ENCODE results near the gene AP1G1. TPM values are rescaled to one million over a fixed set of nuclear protein-coding genes. Genes with fewer than 3 reads are reported as not detected.

AP1G1 gene
- total RNA-seq, 6 experiments from 2014 or later, result 47.8 to 54.1 (median 52.5) TPM

DNA sequence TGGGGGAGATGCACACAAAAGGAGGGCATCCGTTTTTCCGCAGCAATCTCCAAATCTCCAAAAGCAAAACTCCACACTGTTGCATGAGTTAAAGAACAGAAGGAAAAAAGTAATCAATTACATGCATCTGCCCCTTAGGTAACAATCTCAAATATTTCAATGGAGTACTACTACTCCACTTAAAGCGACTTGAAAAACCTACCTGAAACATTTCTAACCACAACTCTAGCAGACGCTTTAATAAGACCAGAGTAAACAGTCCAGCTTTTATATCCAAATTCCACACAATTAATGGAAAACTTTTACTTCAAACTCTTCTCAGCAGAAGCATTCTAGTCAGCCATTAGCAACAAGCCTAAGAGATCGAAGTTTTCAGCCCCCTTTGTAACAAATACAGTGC, 29.9 kb downstream of the AP1G1 start:
- intact Hi-C loops (cut with DNase I), result no loop called here
- ATAC-seq, result no peak
- H3K27ac ChIP-seq, result no peak overlapping the region
- no peaks in the 10 kb centered on the region for H3K27me3 ChIP-seq
- H3K36me3 ChIP-seq, result peaks cover 0 to 9% (median 2%) of the 10 kb centered on the region in 4 donors
- H3K4me3 ChIP-seq, result no peak overlapping the region
- TF ChIP-seq CTCF (IDR thresholded peaks at IDR 0.05) (no peak), POLR2A (IDR thresholded peaks at IDR 0.05) (no peak)
- H3K4me1 ChIP-seq, result peaks cover 0 to 10% (median 0%) of the 10 kb centered on the region in 4 donors
- H3K9me3 ChIP-seq, result no peaks in the 10 kb centered on the region
- 67% methylated on average over 4 of the region's 5 CpGs for WGBS (ENCODE audit: insufficient coverage, low coverage, low lambda C conversion rate, missing lambda C conversion rate)
- no peak for DNase-seq

DNA sequence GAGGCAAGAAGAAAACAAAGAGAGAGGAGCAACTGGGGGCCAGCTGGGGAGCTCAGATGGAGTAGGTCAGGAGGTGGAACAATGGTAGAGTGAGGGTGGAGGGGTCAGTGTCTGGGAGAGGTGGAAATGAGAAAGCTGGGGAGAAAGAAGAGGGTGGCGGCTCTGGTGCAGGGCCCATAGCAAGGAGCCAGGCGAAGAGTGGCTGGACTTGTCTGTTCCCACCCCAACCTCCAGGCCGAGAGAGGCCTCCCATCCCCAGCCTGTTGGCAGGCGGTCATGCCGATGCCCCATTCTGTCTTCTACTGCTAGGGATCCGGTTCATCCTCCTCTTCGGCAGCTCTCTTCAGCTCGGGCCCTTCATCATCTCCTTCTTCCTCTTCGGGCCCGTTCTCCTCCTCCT, 31.3 kb downstream of the AP1G1 start:
- no peaks in the 10 kb centered on the region for H3K9me3 ChIP-seq
- no peak overlapping the region for H3K27ac ChIP-seq
- no peak overlapping the region for H3K4me3 ChIP-seq
- H3K4me1 ChIP-seq, result peaks cover 0 to 10% (median 0%) of the 10 kb centered on the region in 4 donors
- intact Hi-C loops (cut with DNase I), result no loop called here
- ATAC-seq (peak in 2 of 4 donors; percentile 11 to 27), DNase-seq (no peak)
- TF ChIP-seq POLR2A (IDR thresholded peaks at IDR 0.05) (no peak), CTCF (IDR thresholded peaks at IDR 0.05) (no peak)
- WGBS (ENCODE audit: insufficient coverage, low coverage, low lambda C conversion rate, missing lambda C conversion rate), result 85% methylated on average over 4 of the region's 10 CpGs
- peaks cover 0 to 23% (median 2%) of the 10 kb centered on the region in 4 donors for H3K36me3 ChIP-seq
- no peaks in the 10 kb centered on the region for H3K27me3 ChIP-seq

DNA sequence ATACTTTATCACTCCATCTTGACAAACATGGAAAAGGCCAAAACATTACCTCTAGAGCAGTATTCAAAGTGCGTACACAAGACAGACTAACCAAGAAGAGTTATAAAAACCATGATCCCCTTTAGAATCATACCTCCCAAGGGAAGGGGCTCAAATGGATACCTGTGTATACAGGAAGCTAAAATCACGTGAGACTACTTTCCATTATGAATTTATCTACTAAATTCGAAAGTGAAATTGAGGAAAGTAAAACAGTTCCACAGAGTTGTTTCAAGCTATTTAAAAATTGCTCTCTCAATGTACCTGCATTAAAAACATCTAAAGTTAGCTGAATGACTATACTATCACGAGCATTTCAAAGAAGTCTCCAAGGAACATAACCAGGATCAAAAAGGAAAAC, 32.7 kb downstream of the AP1G1 start:
- H3K27ac ChIP-seq, result no peak overlapping the region
- H3K27me3 ChIP-seq, result no peaks in the 10 kb centered on the region
- 74% methylated on average over 4 of the region's 4 CpGs for WGBS (ENCODE audit: insufficient coverage, low coverage, low lambda C conversion rate, missing lambda C conversion rate)
- H3K4me3 ChIP-seq, result no peak overlapping the region
- TF ChIP-seq POLR2A (IDR thresholded peaks at IDR 0.05), result no peak
- no peak for TF ChIP-seq CTCF (IDR thresholded peaks at IDR 0.05)
- intact Hi-C loops (cut with DNase I), result no loop called here
- no peak for DNase-seq
- peaks cover 0 to 8% (median 0%) of the 10 kb centered on the region in 4 donors for H3K4me1 ChIP-seq
- no peaks in the 10 kb centered on the region for H3K9me3 ChIP-seq
- peaks cover 0 to 30% (median 7%) of the 10 kb centered on the region in 4 donors for H3K36me3 ChIP-seq
- no peak for ATAC-seq

GRCh38 chr16:71771571-71771970, 37.1 kb downstream of the AP1G1 start:
- Histone ChIP-seq H3K36me3 (peaks cover 0 to 63% (median 12%) of the 10 kb centered on the region in 4 donors), H3K4me3 (no peak overlapping the region), H3K27me3 (no peaks in the 10 kb centered on the region), H3K4me1 (no peaks in the 10 kb centered on the region), H3K27ac (no peak overlapping the region), H3K9me3 (no peaks in the 10 kb centered on the region)
- TF ChIP-seq POLR2A (IDR thresholded peaks at IDR 0.05), result no peak
- TF ChIP-seq CTCF (IDR thresholded peaks at IDR 0.05), result no peak
- intact Hi-C loops (cut with DNase I), result no loop called here
- ATAC-seq (no peak), DNase-seq (no peak)

DNA sequence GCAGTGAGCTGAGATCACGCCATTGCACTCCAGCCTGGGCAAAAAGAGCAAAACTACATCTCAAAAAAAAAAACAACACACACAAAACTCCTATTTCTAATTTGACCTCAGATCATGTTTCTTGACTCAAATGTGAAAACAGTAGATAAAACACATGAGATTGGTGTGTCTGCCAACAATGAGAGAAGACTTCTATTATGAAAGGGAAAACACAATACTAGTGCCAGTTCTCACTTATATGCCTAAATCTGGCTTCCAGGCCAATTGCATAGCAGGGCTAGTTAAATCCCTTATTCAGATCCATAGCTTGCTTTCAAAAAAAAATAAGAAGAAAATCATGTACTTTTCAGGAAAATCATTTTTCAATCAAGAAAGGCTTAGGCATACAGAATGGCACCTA, 39.4 kb downstream of the AP1G1 start:
- Histone ChIP-seq H3K4me1 (no peaks in the 10 kb centered on the region), H3K27ac (no peak overlapping the region), H3K9me3 (no peaks in the 10 kb centered on the region), H3K4me3 (no peak overlapping the region), H3K36me3 (peaks cover 0 to 64% (median 16%) of the 10 kb centered on the region in 4 donors), H3K27me3 (no peaks in the 10 kb centered on the region)
- DNase-seq (no peak), ATAC-seq (no peak)
- TF ChIP-seq CTCF (IDR thresholded peaks at IDR 0.05), result no peak
- WGBS (ENCODE audit: insufficient coverage, low coverage, low lambda C conversion rate, missing lambda C conversion rate), result 90% methylated on average over 1 of the region's 1 CpG
- intact Hi-C loops (cut with DNase I), result no loop called here

Measured in right lobe of liver (tissue), 6 donors.